GM12878 (cell line): ENCODE results near the gene RBM4. TPM values are rescaled to one million over a fixed set of nuclear protein-coding genes. Genes with fewer than 3 reads are reported as not detected.

ENCODE experiments used
- FOXK2 ChIP-seq: fragments of 450-650 bp; IDR thresholded peaks from 2 replicates; pipeline ENCODE4 v1.6.1; 2017; ENCODE audit warnings: mild to moderate bottlenecking, moderate library complexity
- GABPA ChIP-seq: IDR thresholded peaks from 2 replicates; pipeline ENCODE4 v1.6.1; 2014; ENCODE audit warnings: antibody characterized with exemption, low read depth, mild to moderate bottlenecking, inconsistent platforms
- JUNB ChIP-seq: IDR thresholded peaks from 2 replicates; pipeline ENCODE4 v1.6.1; 2016; ENCODE audit warnings: antibody characterized with exemption, mild to moderate bottlenecking
- MEF2A ChIP-seq: IDR thresholded peaks from 2 replicates; pipeline ENCODE4 v1.6.1; 2011; ENCODE audit warnings: low read depth, mild to moderate bottlenecking, low read length, moderate library complexity; ENCODE audit not compliant: insufficient read depth
- MXI1 ChIP-seq: fragments of 150-350 bp; IDR thresholded peaks from 2 replicates; pipeline ENCODE4 v1.6.1; 2011; ENCODE audit warnings: low read depth, mild to moderate bottlenecking, inconsistent platforms, low read length, improper control_type of control experiment
- PAX8 ChIP-seq: fragments of 450-650 bp; IDR thresholded peaks from 2 replicates; pipeline ENCODE4 v1.6.1; 2017; ENCODE audit warnings: mild to moderate bottlenecking, moderate library complexity
- RUNX3 ChIP-seq: IDR thresholded peaks from 2 replicates; pipeline ENCODE4 v1.6.1; 2012; ENCODE audit warnings: low read length, inconsistent platforms
- SIX5 ChIP-seq: IDR thresholded peaks from 2 replicates; pipeline ENCODE4 v1.6.1; 2011; ENCODE audit warnings: mild to moderate bottlenecking, low read depth, low read length, moderate library complexity; ENCODE audit not compliant: severe bottlenecking
- SMARCA5 ChIP-seq: fragments of 450-650 bp; IDR thresholded peaks from 2 replicates; pipeline ENCODE4 v1.6.1; 2017; ENCODE audit warnings: mild to moderate bottlenecking
- TBL1XR1 ChIP-seq: IDR thresholded peaks from 2 replicates; pipeline ENCODE4 v1.6.1; 2012; ENCODE audit warnings: low read depth, low read length, improper control_type of control experiment
- ZSCAN29 ChIP-seq: fragments of 450-650 bp; IDR thresholded peaks from 2 replicates; pipeline ENCODE4 v1.6.1; 2017; ENCODE audit warnings: mild to moderate bottlenecking, moderate library complexity
- polyA plus RNA-seq, 11 experiments: library from polyadenylated mRNA; depleted of rRNA in 4 of 11; unstranded in 6 of 11; stranded (reverse) in 5 of 11; fragments of >200 nt; fragmentation: Nextera tagmentation in 4 of 11; fragmentation: Illumina TruSeq in 1 of 11; extraction: Ambion mirVana in 4 of 11; extraction: Trizol in 1 of 11; gene quantifications; 1 replicate in 1 of 11; 2 replicates in 10 of 11; pipeline versions ENCODE4 v1.2.1 to v1.2.3, GENCODE V29; 2011 to 2016; ENCODE audit warnings: inconsistent platforms in 2 of 11, missing spikeins in 2 of 11, low read depth in 1 of 11
- total RNA-seq, 4 experiments: library from RNA; depleted of rRNA in 3 of 4; stranded (reverse); fragments of >200 nt in 3 of 4; fragmentation: Illumina TruSeq in 1 of 4; extraction: Trizol in 1 of 4; gene quantifications; 2 replicates each; pipeline versions ENCODE4 v1.2.1 to v1.2.3, GENCODE V29; 2013 to 2021
- TF ChIP-seq, protein P1 (sequence below): fragments of 450-650 bp; IDR thresholded peaks from 2 replicates; pipeline ENCODE4 v1.6.1; 2018; ENCODE audit warnings: borderline replicate concordance, mild to moderate bottlenecking; ENCODE audit not compliant: partially characterized antibody
- TF ChIP-seq, protein P2 (sequence below): IDR thresholded peaks from 2 replicates; pipeline ENCODE4 v1.6.1; 2011; ENCODE audit warnings: borderline replicate concordance, low read depth, mild to moderate bottlenecking, moderate library complexity, low read length; ENCODE audit not compliant: insufficient read depth, poor library complexity, severe bottlenecking
- TF ChIP-seq, protein P3 (sequence below): fragments of 450-650 bp; formaldehyde crosslinking; IDR thresholded peaks from 2 replicates; pipeline ENCODE4 v1.4.0; 2020; ENCODE audit warnings: mild to moderate bottlenecking, moderate library complexity
- TF ChIP-seq, protein P4 (sequence below): fragments of 450-650 bp; IDR thresholded peaks from 2 replicates; pipeline ENCODE4 v1.6.1; 2016; ENCODE audit warnings: mild to moderate bottlenecking, moderate library complexity, borderline replicate concordance

Gene RBM4
- total and polyA plus RNA-seq, 10 of the 15 experiments (the other 5 are each of a cell fraction or from before 2014, with no cell fraction given) = 105 to 224 (median 138) TPM

- TF ChIP-seq, protein P1, sequence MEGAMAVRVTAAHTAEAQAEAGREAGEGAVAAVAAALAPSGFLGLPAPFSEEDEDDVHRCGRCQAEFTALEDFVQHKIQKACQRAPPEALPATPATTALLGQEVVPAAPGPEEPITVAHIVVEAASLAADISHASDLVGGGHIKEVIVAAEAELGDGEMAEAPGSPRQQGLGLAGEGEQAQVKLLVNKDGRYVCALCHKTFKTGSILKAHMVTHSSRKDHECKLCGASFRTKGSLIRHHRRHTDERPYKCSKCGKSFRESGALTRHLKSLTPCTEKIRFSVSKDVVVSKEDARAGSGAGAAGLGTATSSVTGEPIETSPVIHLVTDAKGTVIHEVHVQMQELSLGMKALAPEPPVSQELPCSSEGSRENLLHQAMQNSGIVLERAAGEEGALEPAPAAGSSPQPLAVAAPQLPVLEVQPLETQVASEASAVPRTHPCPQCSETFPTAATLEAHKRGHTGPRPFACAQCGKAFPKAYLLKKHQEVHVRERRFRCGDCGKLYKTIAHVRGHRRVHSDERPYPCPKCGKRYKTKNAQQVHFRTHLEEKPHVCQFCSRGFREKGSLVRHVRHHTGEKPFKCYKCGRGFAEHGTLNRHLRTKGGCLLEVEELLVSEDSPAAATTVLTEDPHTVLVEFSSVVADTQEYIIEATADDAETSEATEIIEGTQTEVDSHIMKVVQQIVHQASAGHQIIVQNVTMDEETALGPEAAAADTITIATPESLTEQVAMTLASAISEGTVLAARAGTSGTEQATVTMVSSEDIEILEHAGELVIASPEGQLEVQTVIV = no peak
- TF ChIP-seq PAX8 (peak; percentile 70; the same call in 1 of the 2 replicates), GABPA (no peak), MEF2A (no peak), ZSCAN29 (no peak), JUNB (no peak), MXI1 (peak; percentile 94), RUNX3 (peak; percentile 63), TBL1XR1 (no peak), SMARCA5 (0 out of 2 replicates have a peak, but pooled peaks have one; percentile 33), SIX5 (peak; percentile 19), FOXK2 (no peak)
- TF ChIP-seq, protein P2, sequence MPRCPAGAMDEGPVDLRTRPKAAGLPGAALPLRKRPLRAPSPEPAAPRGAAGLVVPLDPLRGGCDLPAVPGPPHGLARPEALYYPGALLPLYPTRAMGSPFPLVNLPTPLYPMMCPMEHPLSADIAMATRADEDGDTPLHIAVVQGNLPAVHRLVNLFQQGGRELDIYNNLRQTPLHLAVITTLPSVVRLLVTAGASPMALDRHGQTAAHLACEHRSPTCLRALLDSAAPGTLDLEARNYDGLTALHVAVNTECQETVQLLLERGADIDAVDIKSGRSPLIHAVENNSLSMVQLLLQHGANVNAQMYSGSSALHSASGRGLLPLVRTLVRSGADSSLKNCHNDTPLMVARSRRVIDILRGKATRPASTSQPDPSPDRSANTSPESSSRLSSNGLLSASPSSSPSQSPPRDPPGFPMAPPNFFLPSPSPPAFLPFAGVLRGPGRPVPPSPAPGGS = peak; percentile 86
- TF ChIP-seq, protein P3, sequence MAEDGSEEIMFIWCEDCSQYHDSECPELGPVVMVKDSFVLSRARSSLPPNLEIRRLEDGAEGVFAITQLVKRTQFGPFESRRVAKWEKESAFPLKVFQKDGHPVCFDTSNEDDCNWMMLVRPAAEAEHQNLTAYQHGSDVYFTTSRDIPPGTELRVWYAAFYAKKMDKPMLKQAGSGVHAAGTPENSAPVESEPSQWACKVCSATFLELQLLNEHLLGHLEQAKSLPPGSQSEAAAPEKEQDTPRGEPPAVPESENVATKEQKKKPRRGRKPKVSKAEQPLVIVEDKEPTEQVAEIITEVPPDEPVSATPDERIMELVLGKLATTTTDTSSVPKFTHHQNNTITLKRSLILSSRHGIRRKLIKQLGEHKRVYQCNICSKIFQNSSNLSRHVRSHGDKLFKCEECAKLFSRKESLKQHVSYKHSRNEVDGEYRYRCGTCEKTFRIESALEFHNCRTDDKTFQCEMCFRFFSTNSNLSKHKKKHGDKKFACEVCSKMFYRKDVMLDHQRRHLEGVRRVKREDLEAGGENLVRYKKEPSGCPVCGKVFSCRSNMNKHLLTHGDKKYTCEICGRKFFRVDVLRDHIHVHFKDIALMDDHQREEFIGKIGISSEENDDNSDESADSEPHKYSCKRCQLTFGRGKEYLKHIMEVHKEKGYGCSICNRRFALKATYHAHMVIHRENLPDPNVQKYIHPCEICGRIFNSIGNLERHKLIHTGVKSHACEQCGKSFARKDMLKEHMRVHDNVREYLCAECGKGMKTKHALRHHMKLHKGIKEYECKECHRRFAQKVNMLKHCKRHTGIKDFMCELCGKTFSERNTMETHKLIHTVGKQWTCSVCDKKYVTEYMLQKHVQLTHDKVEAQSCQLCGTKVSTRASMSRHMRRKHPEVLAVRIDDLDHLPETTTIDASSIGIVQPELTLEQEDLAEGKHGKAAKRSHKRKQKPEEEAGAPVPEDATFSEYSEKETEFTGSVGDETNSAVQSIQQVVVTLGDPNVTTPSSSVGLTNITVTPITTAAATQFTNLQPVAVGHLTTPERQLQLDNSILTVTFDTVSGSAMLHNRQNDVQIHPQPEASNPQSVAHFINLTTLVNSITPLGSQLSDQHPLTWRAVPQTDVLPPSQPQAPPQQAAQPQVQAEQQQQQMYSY = no peak
- TF ChIP-seq, protein P4, sequence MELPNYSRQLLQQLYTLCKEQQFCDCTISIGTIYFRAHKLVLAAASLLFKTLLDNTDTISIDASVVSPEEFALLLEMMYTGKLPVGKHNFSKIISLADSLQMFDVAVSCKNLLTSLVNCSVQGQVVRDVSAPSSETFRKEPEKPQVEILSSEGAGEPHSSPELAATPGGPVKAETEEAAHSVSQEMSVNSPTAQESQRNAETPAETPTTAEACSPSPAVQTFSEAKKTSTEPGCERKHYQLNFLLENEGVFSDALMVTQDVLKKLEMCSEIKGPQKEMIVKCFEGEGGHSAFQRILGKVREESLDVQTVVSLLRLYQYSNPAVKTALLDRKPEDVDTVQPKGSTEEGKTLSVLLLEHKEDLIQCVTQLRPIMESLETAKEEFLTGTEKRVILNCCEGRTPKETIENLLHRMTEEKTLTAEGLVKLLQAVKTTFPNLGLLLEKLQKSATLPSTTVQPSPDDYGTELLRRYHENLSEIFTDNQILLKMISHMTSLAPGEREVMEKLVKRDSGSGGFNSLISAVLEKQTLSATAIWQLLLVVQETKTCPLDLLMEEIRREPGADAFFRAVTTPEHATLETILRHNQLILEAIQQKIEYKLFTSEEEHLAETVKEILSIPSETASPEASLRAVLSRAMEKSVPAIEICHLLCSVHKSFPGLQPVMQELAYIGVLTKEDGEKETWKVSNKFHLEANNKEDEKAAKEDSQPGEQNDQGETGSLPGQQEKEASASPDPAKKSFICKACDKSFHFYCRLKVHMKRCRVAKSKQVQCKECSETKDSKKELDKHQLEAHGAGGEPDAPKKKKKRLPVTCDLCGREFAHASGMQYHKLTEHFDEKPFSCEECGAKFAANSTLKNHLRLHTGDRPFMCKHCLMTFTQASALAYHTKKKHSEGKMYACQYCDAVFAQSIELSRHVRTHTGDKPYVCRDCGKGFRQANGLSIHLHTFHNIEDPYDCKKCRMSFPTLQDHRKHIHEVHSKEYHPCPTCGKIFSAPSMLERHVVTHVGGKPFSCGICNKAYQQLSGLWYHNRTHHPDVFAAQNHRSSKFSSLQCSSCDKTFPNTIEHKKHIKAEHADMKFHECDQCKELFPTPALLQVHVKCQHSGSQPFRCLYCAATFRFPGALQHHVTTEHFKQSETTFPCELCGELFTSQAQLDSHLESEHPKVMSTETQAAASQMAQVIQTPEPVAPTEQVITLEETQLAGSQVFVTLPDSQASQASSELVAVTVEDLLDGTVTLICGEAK = 0 out of 2 replicates have a peak, but pooled peaks have one; percentile 52
Measured at GRCh38 chr11:66638177-66639065, at the start of gene RBM4 (continued).
